ENCODE results near the gene DNAH6.
"Not testable (repeated sequence)": the region's sequence is repeated elsewhere in the genome, so short reads cannot be mapped to it uniquely, and the experiment has no call there.

The DNAH6 gene

DNA sequence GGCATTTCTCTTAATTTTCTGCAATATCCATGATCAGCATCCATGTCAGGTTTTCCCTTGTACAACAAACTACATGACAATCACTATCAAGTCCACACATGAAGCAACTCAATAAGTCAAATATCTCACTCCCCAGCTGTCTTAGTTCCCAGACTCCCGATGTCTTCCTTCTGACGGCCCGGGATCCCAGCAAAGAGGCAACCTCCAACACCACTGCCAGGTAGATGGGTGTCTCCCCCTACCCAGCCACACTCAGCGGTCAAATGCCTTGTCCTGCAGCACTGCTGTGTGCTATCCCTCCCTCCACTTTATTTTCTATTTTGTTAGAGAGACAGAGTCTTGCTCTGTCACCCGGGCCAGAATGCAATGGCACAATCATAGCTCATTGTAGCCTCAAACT, 341.3 kb downstream of the DNAH6 start:
- DNase-seq (ENCODE audit: low read depth), result no peak
- no peak overlapping the region for H3K4me3 ChIP-seq (ENCODE audit: low read length)
- TF ChIP-seq, protein P1, sequence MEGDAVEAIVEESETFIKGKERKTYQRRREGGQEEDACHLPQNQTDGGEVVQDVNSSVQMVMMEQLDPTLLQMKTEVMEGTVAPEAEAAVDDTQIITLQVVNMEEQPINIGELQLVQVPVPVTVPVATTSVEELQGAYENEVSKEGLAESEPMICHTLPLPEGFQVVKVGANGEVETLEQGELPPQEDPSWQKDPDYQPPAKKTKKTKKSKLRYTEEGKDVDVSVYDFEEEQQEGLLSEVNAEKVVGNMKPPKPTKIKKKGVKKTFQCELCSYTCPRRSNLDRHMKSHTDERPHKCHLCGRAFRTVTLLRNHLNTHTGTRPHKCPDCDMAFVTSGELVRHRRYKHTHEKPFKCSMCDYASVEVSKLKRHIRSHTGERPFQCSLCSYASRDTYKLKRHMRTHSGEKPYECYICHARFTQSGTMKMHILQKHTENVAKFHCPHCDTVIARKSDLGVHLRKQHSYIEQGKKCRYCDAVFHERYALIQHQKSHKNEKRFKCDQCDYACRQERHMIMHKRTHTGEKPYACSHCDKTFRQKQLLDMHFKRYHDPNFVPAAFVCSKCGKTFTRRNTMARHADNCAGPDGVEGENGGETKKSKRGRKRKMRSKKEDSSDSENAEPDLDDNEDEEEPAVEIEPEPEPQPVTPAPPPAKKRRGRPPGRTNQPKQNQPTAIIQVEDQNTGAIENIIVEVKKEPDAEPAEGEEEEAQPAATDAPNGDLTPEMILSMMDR (conservative IDR thresholded peaks at IDR 0.05; ENCODE audit: low read depth, low read length), result no peak

DNA sequence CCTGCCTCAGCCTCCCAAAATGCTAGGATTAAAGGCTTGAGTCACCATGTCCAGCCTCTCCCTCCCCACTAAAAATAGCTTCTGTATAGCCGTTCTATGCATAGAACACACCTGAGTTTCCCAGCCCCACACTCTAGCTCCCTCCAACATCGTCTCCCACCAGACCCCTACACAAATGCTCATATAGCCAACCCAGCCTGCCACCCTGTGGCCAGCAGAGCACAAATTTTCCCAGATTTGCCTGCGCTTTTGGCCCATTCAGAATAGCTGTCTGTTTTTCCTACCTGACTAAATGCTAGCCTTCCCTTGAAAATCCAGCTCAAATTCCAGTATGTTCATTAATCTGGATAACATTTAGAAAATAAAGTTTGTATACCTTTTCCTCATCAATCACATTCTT, 341.8 kb downstream of the DNAH6 start:
- no peak overlapping the region for H3K4me3 ChIP-seq (ENCODE audit: low read length)
- DNase-seq (ENCODE audit: low read depth), result no peak
- TF ChIP-seq, protein P1 (conservative IDR thresholded peaks at IDR 0.05; ENCODE audit: low read depth, low read length), result peak; percentile 44

DNA sequence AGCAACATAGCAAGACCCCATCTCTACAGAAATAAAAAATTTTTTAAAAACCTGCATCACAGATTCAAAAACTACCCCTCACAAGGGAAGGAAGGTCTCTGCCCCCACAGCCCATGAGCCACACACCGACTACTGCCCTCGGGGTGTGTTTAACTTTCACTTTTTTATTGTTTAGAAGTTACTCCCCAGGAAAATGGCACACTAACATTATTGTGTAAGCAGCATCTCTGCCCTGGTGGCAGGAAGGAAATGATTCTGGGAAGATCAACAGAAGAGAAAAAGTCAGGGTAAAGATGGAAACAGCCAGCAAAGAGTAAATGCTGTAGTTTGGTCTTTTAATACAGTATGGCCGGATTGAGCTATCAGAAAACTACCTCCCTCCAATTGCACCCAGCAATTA, 342.6 kb downstream of the DNAH6 start:
- TF ChIP-seq, protein P1 (conservative IDR thresholded peaks at IDR 0.05; ENCODE audit: low read depth, low read length), result no peak
- no peak overlapping the region for H3K4me3 ChIP-seq (ENCODE audit: low read length)
- DNase-seq (ENCODE audit: low read depth), result no peak

DNA sequence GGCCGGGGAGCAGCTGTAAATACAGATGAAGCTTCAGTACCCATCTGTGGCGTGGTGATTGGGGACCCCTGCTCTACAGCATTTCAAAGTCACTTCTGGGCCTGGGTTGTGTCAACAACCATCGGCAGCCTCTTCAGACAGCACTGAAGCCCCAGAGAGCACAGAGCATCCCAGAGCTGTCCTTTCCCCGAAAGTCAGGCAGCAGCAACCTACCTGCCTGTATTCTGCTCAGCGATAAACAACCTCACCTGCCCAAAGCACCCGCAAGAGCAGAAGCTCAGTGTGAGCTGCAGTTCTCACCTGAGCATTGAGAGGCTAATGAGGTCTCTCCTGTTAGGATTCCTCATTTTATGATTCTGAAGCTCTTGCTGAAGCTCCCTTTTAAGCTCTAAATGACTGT, 345.2 kb downstream of the DNAH6 start:
- DNase-seq (ENCODE audit: low read depth), result no peak
- TF ChIP-seq, protein P1 (conservative IDR thresholded peaks at IDR 0.05; ENCODE audit: low read depth, low read length), result no peak
- H3K4me3 ChIP-seq (ENCODE audit: low read length), result no peak overlapping the region

DNA sequence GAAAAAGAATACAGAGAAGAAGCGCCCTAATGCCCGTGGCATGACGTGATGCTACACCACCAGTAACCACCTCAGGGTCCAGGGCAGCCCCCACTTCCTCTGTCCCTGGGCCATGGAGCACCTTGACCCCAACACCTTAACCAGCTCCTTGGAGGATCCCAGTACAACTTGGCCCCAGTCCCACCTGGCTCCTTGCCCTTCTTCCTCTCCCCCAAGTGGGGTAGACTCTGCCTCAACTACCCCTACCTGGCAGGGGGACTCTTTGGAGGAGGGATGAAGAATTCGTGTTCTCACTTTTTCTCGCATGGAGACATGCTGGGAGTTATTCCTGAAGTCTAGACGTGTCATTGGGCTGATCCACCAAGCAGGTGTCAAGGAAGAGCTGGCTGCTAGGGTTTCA, 345.7 kb downstream of the DNAH6 start:
- DNase-seq (ENCODE audit: low read depth), result no peak
- TF ChIP-seq, protein P1 (conservative IDR thresholded peaks at IDR 0.05; ENCODE audit: low read depth, low read length), result no peak
- no peak overlapping the region for H3K4me3 ChIP-seq (ENCODE audit: low read length)

DNA sequence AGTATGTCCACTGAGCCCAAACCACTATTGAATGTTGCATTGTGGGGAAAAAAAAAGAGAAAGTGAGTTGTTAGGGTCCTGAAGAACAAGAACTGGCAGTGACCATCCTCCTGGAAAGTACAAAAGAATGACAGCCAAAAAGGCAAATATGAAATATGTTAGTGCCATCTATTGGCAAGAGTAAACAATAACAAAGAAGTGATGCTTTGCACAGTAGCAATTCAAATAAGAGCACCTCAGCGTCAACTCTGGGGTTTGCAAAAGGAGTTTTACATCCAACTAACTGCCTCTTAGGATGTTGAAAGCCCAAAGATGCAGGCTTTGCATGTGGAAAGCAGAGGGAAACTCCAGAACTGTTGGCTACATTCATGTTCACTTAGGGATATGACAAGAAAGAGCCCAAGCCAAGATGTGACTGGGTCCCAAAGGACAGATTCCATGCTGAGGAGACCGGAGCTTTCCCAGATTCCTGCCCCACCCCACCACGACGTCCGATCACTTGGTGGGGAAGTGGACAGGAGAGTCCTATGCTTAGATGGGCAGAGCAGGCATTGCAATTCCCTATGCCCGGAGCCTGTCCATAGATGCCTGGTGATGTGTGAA, 349.0 kb downstream of the DNAH6 start:
- no peak overlapping the region for H3K4me3 ChIP-seq (ENCODE audit: low read length)
- TF ChIP-seq, protein P1 (conservative IDR thresholded peaks at IDR 0.05; ENCODE audit: low read depth, low read length), result peak; percentile 40
- no peak for DNase-seq (ENCODE audit: low read depth)

DNA sequence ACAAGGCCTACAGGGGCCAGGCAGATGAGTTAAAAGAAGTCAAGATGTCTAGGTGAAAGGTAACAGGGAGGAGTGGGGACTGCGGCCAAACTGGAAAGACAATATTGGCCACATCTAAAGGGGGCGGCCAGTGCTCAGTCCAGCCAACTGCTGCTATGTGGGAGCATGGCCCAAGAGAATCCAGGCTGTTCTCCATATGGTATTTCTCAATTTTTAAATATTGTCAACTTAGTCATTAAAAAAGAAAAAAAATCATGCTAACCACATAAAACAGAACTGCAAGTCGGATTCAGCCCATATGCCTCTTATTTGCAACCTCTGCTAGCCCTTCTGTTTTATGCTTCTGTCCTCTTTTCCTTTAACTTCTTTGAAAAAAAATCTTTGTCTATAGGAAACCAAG, 349.8 kb downstream of the DNAH6 start:
- TF ChIP-seq, protein P1 (conservative IDR thresholded peaks at IDR 0.05; ENCODE audit: low read depth, low read length), result no peak

DNA sequence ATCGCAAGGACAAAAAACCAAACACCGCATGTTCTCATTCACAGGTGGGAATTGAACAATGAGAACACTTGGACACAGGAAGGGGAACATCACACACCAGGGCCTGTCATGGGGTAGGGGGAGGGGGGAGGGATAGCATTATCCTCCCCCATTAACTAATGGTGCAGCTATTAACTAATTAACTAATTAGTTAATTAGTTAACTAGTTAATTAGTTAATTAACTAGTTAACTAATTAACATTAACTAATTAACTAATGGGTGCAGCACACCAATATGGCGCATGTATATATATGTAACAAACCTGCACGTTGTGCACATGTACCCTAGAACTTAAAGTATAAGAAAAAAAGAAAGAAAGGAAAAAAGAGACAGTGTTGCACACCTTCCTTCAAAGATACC, 352.0 kb downstream of the DNAH6 start:
- DNase-seq (ENCODE audit: low read depth); H3K4me3 ChIP-seq (ENCODE audit: low read length): not testable (repeated sequence)

More for the DNA sequence above, 349.8 kb downstream of the DNAH6 start:
- no peak for DNase-seq (ENCODE audit: low read depth)
- H3K4me3 ChIP-seq (ENCODE audit: low read length), result no peak overlapping the region

Data from retinal pigment epithelial cell (primary cell).